Lower leg skin (tissue), 3 donors: ENCODE measurements around the gene RNF152.

Experiments
- POLR2A ChIP-seq, 2 donors: fragments of 450-650 bp; IDR thresholded peaks; one replicate each; pipeline ENCODE4 v1.6.1; 2016 to 2017; ENCODE audit warnings: antibody characterized with exemption in 2 of 2, mild to moderate bottlenecking in 1 of 2, moderate library complexity in 1 of 2
- TF ChIP-seq, protein P1 (sequence below), 3 donors: fragments of 450-650 bp; IDR thresholded peaks; one replicate each; pipeline ENCODE4 v1.5.1; 2016; ENCODE audit warnings: antibody characterized with exemption in 3 of 3, mild to moderate bottlenecking in 3 of 3, moderate library complexity in 2 of 3

GRCh38 chr18:61922435-61922834, 29.6 kb upstream of the RNF152 start:
- TF ChIP-seq, protein P1, sequence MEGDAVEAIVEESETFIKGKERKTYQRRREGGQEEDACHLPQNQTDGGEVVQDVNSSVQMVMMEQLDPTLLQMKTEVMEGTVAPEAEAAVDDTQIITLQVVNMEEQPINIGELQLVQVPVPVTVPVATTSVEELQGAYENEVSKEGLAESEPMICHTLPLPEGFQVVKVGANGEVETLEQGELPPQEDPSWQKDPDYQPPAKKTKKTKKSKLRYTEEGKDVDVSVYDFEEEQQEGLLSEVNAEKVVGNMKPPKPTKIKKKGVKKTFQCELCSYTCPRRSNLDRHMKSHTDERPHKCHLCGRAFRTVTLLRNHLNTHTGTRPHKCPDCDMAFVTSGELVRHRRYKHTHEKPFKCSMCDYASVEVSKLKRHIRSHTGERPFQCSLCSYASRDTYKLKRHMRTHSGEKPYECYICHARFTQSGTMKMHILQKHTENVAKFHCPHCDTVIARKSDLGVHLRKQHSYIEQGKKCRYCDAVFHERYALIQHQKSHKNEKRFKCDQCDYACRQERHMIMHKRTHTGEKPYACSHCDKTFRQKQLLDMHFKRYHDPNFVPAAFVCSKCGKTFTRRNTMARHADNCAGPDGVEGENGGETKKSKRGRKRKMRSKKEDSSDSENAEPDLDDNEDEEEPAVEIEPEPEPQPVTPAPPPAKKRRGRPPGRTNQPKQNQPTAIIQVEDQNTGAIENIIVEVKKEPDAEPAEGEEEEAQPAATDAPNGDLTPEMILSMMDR (IDR thresholded peaks at IDR 0.05) = no peak
- TF ChIP-seq POLR2A (IDR thresholded peaks at IDR 0.05) = no peak
